Activated CD8-positive, alpha-beta T cell treated with anti-CD3 and anti-CD28 coated beads for 36 hours (primary cell): ENCODE results near the gene PAH. TPM values are rescaled to one million over a fixed set of nuclear protein-coding genes. Genes with fewer than 3 reads are reported as not detected.
A peak's percentile ranks its signal among the peaks of the same experiment; 100 is the strongest.

Experiments
- ATAC-seq: fragments of 200-7000 bp; cut with Tn5 transposase; one replicate; pipeline ENCODE4 v1.10.0; 2021; ENCODE audit warnings: mild to moderate bottlenecking, moderate library complexity
- CTCF ChIA-PET: fragments of 350-600 bp; sonication (Branson Sonifier 250); formaldehyde crosslinking; loops from one replicate; lab custom pipeline; 2021; ENCODE audit warnings: antibody characterized with exemption; lab: Charles Lee
- POLR2A ChIA-PET: fragments of 350-600 bp; sonication (Branson Sonifier 250); formaldehyde crosslinking; loops from one replicate; lab custom pipeline; 2021; ENCODE audit warnings: antibody characterized with exemption; lab: Charles Lee
- DNase-seq: peaks from one replicate; pipeline ENCODE4 v3.0.0-alpha.2; 2020
- H3K27ac Mint-ChIP-seq: one replicate; pipeline ENCODE4 v1.8.0; 2021; ENCODE audit warnings: mild to moderate bottlenecking, mixed read lengths
- H3K27me3 Mint-ChIP-seq: one replicate; pipeline ENCODE4 v1.8.0; 2021; ENCODE audit warnings: mixed read lengths
- H3K36me3 Mint-ChIP-seq: one replicate; pipeline ENCODE4 v1.8.0; 2021; ENCODE audit warnings: low read depth, mixed read lengths
- H3K4me1 Mint-ChIP-seq: one replicate; pipeline ENCODE4 v1.8.0; 2021; ENCODE audit warnings: low read depth, mixed read lengths
- H3K4me3 Mint-ChIP-seq: one replicate; pipeline ENCODE4 v1.8.0; 2021; ENCODE audit warnings: mild to moderate bottlenecking, moderate library complexity, mixed read lengths
- H3K9me3 Mint-ChIP-seq: one replicate; pipeline ENCODE4 v1.8.0; 2021; ENCODE audit warnings: mixed read lengths
- CTCF ChIP-seq: fragments of 200-600 bp; IDR thresholded peaks from one replicate; pipeline ENCODE4 v1.8.0; 2022; ENCODE audit warnings: antibody characterized with exemption, mild to moderate bottlenecking
- intact Hi-C: fragments of 100-400 bp; cut with micrococcal nuclease; formaldehyde crosslinking; loops from one replicate; pipeline ENCODE4 v1.10.0; 2022
- total RNA-seq, 2 experiments: library from RNA; stranded (reverse); gene quantifications; one replicate each; pipeline ENCODE4 v1.2.3, GENCODE V29; 2021

Gene PAH
- total RNA-seq, 2 experiments from 2014 or later: not detected

DNA sequence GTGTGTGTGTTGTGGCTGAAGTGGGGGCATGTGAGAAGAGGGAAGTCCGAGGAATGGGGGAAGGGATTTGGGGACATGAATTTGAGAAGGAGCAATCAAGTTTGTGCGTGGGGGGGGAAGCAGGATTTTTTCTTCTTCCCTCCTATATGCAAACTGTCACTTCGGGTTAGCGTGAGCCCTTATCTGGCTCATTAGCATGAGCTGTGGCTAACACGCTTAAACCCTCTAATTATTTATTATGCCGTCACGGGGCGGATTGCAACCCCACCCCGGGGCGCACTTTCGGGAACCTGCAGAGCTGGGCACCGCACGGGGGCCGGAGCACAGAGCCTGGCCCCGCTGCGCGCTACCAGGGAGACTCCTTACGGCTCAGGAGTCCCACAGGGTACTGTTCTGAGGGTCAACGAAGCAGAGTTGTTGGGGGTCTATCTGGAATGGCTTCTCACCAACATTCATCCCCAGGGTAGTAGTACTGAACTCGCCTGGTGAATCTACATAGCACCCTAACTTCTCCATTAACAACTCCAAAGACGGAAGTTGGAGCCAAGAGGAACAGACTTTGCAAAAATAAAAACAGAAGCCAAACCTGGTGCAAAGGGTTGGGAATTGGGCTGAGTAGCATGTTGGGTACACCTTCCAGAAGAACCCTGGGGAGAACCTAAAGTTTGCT lies 34.0 kb upstream of the PAH start:
- TF ChIP-seq CTCF: no peak
- H3K4me3 Mint-ChIP-seq: peak overlapping the region; percentile 23
- no peak for ATAC-seq
- peaks cover 14% of the 10 kb centered on the region for H3K4me1 Mint-ChIP-seq
- ChIA-PET POLR2A (no interaction called here), CTCF (interaction anchor here (1.3 to 4.3 kb wide), 3 partner anchors 10 to 597 kb away, joined by 3 to 71 read pairs (median 5); no protein-coding TSS in a partner anchor)
- H3K36me3 Mint-ChIP-seq: no peaks in the 10 kb centered on the region
- intact Hi-C loops: loop anchor here (5.0 kb wide), 1 partner anchor 551 kb away; no protein-coding TSS in a partner anchor
- H3K27me3 Mint-ChIP-seq: peaks cover 72% of the 10 kb centered on the region
- H3K9me3 Mint-ChIP-seq: no peaks in the 10 kb centered on the region
- no peak for DNase-seq
- no peak overlapping the region for H3K27ac Mint-ChIP-seq

DNA sequence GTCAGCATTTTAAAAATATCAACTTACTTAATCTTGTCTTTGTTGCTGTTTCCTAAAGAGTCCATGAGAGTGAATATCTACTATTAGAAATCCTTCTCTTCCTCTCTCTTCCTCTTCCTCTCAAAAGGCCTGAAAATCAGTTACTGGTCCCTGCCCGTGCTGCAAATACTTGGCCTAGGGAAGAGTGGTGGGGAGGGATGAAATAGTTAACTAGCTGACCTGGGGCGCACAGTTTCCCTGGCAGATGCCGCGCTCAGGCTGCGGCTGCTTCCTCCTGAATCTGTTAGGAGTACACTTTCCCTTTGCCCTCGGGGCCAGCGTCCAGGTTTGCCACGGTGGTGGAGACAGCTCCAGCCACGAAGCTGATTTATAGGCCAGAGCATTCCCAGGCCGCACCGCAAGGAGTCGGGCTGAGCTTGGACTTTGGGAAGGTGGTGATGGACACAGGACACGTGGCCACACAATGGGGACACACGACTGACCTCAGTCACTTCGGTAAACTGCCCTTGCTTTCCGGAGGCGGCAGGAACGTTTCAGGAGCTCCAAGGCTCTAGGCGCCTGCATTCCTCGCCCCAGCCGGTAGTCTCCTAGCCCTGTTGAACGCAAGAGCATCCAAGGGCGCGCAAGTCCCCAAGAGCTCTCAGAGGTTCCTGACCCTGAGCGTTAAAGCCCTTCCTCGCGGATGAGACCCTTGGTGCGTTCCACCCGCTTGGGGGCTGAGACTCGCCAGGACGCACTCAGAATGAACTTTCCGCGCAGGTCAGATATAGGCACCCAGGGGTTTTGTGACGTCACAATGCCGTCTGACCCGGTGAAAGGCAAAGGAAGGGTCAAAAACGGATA lies 33.3 kb upstream of the PAH start:
- Mint-ChIP-seq H3K4me1 (peaks cover 14% of the 10 kb centered on the region), H3K27ac (no peak overlapping the region), H3K36me3 (no peaks in the 10 kb centered on the region), H3K4me3 (peak overlapping the region; percentile 23), H3K9me3 (no peaks in the 10 kb centered on the region), H3K27me3 (peaks cover 64% of the 10 kb centered on the region)
- CTCF ChIA-PET: interaction anchor here (1.3 to 4.3 kb wide), 3 partner anchors 11 to 598 kb away, joined by 3 to 71 read pairs (median 5); no protein-coding TSS in a partner anchor
- intact Hi-C loops: loop anchor here (5.0 kb wide), 1 partner anchor 552 kb away; no protein-coding TSS in a partner anchor
- no peak for TF ChIP-seq CTCF
- no peak for DNase-seq
- POLR2A ChIA-PET: no interaction called here
- ATAC-seq: no peak

GRCh38 chr12:102948941-102949352 lies 31.9 kb upstream of the PAH start:
- peaks cover 53% of the 10 kb centered on the region for H3K27me3 Mint-ChIP-seq
- DNase-seq: peak; percentile 74
- intact Hi-C loops: loop anchor here (2.0 kb wide), 1 partner anchor 600 kb away; no protein-coding TSS in a partner anchor
- H3K9me3 Mint-ChIP-seq: no peaks in the 10 kb centered on the region
- peak; percentile 96 for TF ChIP-seq CTCF
- ATAC-seq: no peak
- H3K36me3 Mint-ChIP-seq: no peaks in the 10 kb centered on the region
- H3K4me3 Mint-ChIP-seq: no peak overlapping the region
- peaks cover 9% of the 10 kb centered on the region for H3K4me1 Mint-ChIP-seq
- H3K27ac Mint-ChIP-seq: no peak overlapping the region
- ChIA-PET CTCF (interaction anchor here (0.7 to 4.3 kb wide), 24 partner anchors 8 to 877 kb away, joined by 3 to 71 read pairs (median 3); no protein-coding TSS in a partner anchor), POLR2A (no interaction called here)

DNA sequence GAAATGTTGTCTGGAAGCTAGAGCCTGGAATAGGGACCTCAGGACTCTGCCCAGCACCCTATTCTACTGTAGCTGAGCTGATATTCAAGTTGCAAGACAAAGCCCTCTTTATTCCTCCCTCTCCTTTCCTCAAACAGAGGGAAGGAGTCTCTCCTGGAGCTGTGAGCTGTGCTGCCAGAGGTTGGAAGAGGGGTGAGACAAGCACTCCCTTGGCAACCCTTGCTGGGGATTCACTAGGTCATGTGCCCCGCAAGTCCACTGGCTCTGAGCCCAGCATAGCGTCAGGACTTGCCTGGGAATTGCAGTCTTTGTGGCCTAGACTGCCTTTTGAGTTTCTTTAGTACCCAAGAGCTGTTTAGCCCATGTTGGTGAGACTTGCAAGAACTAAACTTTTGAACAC lies 29.0 kb upstream of the PAH start:
- CTCF ChIA-PET: interaction anchor here (0.6 to 1.9 kb wide), 2 partner anchors 47 to 602 kb away, joined by 3 to 5 read pairs; no protein-coding TSS in a partner anchor
- Mint-ChIP-seq H3K27me3 (peaks cover 50% of the 10 kb centered on the region), H3K36me3 (no peaks in the 10 kb centered on the region), H3K4me3 (no peak overlapping the region), H3K4me1 (peaks cover 3% of the 10 kb centered on the region), H3K27ac (no peak overlapping the region), H3K9me3 (peaks cover 3% of the 10 kb centered on the region)
- DNase-seq (no peak), ATAC-seq (no peak)
- intact Hi-C loops: no loop called here
- TF ChIP-seq CTCF: no peak
- POLR2A ChIA-PET: no interaction called here
